KG1 (cell line): ENCODE measurements around the gene HCRTR1.
A peak's percentile ranks its signal among the peaks of the same experiment; 100 is the strongest.

Experiments
- DNase-seq: peaks from one replicate; lab custom pipeline; 2025; lab: John Stamatoyannopoulos, UW

Gene HCRTR1

DNA sequence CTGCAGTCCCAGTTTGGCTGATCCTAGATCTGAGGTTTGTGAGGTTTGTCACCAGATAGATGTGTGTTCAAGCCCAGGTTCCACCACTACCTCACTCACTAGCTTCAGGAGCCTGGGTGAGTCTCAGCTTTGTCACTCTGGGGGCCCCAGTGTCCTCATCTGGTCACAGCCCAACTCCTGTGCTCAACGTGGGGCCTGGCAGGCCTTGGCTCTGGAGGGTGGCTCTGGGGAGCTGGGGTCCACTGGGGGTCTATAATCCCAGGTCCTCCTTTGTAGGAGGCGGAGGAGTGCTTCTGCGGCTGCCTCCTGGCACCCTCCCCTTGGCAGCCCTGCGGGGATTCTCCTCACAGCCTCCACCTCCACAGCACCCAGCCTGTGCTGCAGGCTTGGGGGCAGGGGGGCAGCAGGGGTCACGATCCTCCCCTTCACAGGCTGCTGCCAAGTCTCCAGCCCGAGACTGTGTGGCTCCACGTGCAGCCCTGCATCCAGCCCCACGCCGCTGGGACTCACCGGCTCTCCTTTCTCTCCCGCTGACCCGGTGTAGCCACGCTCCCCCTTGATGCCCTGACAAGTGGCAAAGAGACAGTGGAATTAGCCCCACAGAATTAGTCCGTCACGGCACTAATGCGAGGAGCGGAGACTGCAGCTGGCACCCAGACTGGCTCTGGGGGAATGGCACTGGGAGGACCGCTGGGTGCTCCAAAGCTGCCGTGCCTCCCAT lies 49.7 kb downstream of the HCRTR1 start:
- no peak for DNase-seq

DNA sequence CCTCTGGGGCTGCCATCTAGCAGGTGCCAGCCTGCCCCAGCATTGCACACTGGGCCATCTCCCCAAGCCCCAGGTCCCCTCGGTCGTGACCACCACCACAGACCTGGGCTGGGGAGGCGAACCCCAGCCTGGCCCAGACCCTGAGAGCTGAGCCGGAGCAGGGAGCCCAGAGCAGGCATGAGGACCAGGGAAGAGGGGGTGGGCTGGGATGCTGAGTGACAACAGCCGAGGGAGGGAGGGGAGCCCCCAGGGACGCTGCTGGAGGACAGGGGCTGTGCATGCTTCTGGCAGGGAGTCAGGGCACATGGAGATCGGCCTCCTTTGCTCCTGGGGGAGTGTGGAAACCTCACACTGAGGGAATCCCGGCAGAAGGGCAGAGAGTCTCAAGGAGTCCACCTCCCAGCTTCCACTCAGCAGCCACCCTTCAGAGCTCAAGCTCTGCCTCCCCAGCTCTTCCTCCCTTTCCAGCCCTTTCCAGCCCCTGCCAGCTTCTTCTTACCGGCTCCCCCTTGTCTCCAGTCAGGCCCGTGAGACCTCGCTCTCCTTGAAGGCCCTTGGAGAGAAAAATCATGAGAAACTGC lies 50.9 kb downstream of the HCRTR1 start:
- DNase-seq = no peak

DNA sequence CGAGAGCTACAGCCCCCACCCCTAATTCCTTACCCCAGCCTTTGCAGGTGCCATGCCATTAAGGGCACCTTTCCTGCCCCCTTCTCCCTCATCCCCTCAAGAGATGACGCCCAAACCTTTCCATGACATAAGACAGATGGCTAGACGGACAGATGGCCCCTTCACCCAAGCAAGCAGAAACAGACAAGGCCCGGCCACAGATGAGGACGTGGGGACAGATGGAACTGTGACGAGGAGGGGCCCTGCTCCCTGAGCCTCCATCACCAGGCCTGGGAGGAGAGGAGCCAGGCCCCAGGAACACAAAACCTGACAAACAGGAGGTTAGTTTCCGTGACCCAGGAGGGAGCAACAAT lies 51.9 kb downstream of the HCRTR1 start:
- DNase-seq = no peak

DNA sequence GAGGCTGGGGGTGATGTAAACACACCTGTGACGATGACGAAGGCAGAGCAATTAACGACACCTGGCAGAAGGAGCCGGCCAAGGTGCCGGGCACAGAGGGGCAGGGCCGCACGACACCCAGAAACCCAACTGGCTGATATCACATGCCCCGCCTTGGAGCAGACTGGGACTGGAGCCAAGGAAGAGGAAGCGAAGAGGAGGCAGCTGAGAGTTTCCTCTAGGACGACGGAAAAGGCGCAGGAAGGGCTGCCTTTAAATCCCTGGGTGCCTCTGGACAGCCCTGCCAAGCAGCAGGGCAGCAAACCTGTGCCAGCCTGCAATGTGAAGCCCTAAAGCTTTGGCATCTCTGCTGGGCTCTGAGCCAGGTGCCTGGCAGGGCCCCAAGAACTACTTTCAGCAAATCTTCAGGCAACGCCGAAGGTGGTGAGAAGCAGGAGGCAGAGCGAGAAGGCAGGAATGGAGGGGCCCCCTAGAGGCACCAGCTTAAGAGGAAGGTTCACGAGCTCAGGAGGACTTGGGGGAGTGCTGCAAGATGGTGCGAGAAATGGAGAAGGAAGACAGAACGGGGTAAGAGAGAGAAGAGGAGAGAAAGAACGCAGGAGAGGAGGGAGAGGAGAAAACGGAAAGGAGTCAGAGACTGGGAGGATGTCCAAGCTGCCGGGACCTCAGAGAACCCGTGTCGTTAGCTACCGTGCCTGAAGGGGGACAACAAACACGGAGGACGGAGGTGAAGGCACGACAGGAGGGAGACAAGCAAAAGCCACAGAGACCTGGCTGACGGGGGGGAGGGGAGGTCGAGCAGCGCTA lies 52.5 kb downstream of the HCRTR1 start:
- peak; percentile 16 for DNase-seq

DNA sequence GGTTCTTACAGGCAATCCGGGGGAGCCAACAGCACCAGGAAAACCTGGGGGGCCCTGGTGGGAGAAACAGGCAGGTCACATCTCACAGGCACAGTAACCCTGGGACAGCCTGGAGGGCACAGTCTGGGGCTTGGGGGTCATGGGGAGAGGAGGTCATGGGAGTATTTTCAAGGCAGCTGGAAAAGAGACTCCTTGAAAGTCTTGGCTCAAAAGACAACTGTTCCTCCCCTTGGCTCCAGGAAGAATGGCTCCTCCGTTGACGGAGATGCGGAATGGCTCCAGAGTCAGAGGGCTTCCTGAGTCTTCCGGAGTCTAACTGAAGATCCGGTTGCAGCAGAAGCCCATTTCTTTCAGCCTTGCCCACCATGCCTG lies 53.1 kb downstream of the HCRTR1 start:
- DNase-seq = no peak

DNA sequence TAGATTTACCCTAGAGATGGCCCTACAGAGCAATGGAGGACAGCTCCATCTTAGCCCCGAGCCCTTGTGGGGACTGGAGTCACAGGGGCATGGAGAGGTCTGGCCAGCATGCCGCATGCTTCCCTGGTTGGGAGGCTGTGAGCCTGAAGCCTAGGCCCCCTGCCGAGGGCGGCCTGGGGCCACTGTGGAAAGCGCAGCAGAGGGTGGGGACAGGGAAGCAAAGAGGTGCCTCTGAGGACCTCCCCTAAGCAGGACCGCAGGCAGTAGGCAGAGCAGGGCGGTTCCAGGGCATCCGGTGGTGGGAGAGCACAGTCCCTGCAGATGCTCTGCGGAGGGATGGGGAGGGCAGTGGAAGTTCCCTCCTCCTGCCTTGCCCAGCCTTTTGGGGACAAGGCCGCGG lies 53.7 kb downstream of the HCRTR1 start:
- no peak for DNase-seq

DNA sequence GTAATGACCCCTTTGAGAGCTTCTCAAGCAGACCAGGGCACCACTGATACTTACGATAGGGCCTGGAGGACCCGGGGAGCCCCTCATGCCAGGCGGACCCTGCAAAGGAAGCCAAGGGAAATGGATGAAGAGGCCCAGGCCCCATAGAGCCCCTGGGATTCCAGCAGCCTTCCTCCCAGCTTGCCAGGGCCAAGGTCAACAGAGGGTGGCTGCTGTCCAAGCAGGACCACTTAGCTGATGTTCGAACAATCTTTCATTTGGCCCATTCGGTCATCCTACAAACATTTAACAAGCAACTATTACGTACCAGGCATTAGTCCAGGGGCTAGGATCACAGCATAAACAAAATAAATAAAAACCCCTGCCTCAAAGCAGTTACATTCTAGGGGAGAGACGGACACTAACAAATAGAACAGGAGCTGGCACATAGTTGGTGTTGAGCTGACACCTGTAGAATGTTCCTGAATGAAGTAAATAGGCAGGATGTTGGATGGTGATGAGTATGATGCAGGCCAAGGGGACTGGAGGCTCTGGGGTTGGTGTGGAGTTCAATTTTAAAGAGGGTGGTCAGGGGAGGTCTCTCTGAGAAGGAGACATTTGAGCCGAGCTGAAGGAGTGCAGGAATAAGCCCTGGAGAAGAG lies 54.2 kb downstream of the HCRTR1 start:
- DNase-seq = no peak

DNA sequence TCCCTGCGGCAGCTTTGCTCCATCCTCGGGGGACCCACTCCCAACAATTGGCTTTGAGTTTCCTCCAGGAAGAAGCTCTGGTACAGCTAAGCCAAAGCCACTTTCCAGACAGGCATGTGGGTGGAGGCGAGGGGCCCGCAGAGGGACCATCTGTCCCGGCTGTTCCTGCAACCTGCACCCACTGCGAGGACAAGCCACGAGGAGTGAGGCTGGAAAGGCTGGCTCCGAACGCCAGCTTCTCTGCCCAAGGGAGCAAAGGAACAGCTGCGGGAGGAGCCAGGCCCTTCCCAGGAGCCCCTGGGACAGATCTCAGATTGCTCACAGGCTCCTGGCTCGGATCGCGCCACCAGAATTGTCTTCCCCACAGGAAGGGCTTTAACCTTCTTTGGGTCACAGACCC lies 55.5 kb downstream of the HCRTR1 start:
- no peak for DNase-seq

DNA sequence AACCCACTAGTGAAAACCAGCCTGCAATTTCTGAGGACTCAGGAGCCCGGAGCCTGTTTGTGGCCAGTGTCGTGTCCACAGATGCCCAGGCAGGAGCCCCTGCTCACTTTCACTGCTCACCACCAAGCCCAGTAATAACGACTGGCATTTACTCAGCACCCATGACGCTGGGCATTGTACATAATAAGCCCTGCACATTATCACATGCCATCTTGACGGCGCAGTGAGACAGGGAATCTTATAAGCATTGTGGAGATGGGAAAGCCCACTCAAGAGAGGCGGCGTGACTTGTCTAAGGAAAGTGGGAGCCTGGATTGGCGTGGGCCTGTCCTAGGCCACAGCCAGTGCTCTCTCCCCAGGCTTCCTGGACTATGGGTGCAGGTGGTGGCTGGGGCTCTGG lies 55.9 kb downstream of the HCRTR1 start:
- DNase-seq = no peak

DNA sequence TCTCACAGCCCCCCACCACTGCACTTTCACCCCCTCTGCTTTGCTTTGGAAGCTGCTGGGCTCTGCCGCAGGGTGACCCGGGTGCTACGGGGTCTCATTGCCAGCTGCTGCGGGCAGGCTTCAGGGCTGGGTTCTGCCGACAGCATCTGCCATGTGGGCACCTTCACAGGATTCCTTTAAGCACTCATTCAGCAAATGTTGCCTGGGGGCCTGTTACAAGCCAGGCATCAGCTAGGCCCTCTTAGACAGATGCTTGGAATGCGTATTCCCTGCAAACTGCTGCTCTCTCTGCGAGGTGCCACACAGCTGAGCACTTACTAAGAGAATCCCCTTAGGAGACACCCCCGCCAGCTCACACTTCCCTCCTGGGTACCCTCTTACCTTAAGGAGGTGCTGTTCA lies 57.1 kb downstream of the HCRTR1 start:
- DNase-seq = no peak

DNA sequence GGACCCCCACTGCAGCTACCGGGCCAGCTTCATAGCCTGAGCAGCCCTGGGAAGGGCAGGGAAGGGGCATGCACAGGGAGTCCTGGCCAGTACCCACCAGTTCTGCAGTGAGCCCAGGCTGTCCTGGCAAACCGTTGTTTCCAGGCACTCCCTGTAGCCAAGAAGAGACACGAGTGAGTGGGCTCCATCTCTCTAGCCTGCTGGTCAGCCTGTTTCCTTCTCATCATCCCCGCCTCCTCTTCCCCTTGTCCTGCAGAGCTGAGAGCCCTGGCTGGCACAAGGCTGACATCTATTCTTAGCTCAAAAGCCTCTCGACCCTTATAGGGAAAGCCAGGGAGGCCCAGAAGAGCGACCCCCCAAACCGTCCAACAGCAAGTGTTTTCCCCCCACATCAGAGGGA lies 57.7 kb downstream of the HCRTR1 start:
- no peak for DNase-seq

DNA sequence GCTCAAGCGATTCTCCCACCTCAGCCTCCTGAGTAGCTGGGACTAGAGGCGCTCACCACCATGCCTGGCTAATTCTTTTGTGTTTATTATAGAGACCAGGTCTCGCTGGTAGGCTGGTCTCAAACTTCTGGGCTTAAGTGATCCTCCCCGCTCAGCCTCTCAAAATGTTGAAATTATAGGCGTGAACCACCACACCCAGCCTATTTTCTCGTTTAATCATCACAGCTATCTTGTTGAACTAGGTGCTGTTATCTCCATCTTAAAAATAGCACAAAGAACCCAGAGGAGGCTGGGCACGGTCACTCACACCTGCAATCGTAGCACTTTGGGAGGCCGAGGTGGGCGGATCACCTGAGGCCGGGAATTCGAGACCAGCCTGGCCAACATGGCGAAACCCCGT lies 58.3 kb downstream of the HCRTR1 start:
- DNase-seq = no peak
